Germinal center (tissue), 1 donor: ENCODE measurements around the gene ZNF610.
A peak's percentile ranks its signal among the peaks of the same experiment; 100 is the strongest.
"Not testable (repeated sequence)": the region's sequence is repeated elsewhere in the genome, so short reads cannot be mapped to it uniquely, and the experiment has no call there.

Experiments
- DNase-seq: peaks from one replicate; pipeline ENCODE4 v3.0.0; 2012; ENCODE audit warnings: mixed read lengths, low spot score

ZNF610 gene

DNA sequence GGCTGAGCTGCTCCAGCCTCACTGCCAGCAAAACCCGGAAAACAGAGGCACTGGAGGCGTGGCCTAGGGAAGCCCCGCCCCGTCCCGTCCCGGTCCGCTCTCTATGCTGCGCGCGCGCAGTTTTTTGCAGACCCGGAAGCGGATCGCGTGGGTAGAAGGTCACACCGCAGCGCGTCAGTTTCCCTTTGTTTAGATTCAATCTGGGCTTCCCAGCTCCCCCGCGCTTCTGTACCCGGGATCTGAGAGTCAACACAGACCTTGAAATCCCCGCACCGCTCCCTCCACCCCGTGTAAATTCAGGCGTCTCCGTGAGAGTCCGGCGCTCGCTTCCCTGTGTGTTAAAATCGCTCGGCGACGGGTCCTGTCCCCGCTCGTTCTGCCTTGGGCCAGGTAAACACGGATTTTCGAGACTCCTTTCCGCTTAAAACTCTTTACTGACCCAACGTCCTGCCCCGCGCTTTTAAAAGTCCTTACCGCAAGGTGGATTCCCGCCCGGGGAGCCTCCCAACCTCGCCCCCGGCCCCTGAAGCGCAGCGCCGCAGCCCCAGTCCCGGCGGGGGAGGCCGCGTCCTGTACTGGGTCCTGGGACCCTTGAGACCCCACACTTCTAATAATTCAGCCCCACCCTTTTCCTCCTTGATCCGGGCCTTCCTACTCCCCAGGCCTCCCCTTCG, at the start of gene ZNF610:
Gene ZNF610, plus strand, starts transcription at position 127 of the 674 bp plus-strand sequence. CDS start 12,930 bp downstream, outside the sequence.
- peak; percentile 87 for DNase-seq

DNA sequence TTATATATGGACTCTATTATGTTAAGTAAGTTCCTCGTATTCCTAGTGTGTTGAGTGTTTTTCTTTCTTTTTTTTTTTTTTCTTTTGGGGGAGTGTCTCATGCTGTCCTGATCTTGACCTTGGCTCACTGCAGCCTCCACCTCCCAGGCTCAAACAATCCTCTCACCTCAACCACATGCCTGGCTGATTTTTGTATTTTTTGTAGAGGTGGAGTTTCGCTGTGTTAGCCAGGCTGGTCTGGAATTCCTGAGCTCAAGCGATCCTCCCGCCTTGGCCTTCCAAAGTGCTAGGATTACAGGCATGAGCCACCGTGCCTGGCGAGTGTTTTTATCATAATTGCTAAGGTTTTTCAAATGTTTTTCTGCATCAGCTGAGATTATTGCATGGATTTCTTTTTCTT, 49.8 kb upstream of the ZNF610 start:
- no peak for DNase-seq

DNA sequence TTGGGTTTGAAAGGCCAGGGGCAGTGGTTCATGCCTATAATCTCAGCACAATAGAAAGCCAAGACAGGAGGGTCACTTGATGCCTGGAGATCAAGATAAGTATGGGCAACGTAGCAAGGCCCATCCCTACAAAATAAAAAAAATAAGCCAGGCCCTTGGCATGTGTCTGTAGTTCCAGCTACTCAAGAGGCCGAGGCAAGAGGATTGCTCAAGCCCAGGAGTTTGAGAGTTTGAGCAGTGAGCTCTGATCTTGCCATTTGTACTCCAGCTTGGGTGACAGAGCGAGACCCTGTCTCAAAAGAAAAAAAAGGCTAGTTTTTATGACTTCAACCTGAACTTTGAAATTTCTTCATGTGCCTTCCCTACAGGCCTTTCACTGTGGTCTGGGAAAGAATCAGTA, 44.3 kb upstream of the ZNF610 start:
- DNase-seq, result no peak

GRCh38 chr19:52292946-52293345, 43.1 kb upstream of the ZNF610 start:
- DNase-seq, result not testable (repeated sequence)

- DNase-seq, result no peak
Observed at GRCh38 chr19:52296400-52296772, 39.7 kb upstream of the ZNF610 start.

DNA sequence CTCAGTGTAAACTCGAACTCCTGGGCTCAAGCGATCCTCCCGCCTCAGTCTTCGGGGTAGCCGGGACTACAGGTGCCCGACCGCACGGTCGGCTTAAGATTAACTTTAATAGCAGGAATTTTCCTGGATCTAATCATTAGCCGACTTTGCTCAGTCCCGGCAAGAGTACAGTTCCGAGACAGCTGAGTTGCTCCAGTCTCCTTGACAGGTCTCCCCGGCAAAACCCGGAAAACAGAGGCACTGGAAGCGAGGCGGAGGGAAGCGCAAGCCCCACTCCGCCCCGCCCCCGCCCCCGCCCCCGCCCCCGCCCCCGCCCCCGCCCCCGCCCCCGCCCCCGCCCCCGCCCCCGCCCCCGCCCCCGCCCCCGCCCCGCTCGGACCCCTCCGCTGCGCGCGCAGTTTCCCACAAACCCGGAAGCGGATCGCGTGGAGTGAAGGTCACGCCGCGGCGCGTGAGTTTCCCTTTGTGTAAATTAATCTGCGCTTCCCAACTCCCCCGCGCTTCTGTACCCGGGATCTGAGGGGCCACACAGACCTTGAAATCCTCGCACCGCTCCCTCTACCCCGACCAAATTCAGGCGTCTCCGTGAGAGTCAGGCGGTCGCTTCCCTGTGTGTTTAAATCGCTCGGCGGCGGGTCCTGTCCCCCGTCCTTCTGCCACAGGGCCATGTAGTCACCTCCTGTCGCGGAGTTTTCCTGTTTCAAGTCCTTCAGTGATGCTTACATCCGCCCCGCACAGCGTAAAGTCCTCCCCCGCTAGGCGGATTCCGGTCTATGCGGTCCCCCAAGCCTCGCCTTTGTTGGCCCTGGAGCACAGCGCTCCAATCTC, 39.1 kb upstream of the ZNF610 start, which contains the start of gene ZNF480:
Gene ZNF480, plus strand, starts transcription at position 397 of the 828 bp plus-strand sequence. CDS start 3,244 bp downstream, outside the sequence.
- DNase-seq, result peak; percentile 86

- no peak for DNase-seq
Observed at GRCh38 chr19:52297601-52298364, 38.3 kb upstream of the ZNF610 start.

- no peak for DNase-seq
Observed at GRCh38 chr19:52307275-52307674, 28.8 kb upstream of the ZNF610 start.

DNA sequence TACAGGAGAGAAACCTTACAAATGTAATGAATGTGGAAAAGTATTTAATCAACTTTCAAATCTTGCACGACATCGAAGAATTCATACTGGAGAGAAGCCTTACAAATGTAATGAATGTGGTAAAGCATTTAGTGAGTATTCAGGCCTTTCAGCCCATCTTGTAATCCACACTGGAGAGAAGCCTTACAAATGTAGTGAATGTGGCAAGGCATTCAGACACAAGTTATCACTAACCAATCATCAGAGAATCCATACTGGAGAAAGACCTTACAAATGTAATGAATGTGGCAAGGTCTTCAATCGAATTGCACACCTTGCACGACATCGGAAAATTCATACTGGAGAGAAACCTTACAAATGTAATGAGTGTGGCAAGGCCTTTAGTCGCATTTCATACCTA, 13.6 kb upstream of the ZNF610 start:
- no peak for DNase-seq

- DNase-seq, result no peak
Observed at GRCh38 chr19:52331757-52332156, 4.3 kb upstream of the ZNF610 start.

GRCh38 chr19:52335768-52336116, 301 bp upstream of the ZNF610 start:
- no peak for DNase-seq

- no peak for DNase-seq
Observed at GRCh38 chr19:52336791-52337381, 843 bp downstream of the ZNF610 start.

GRCh38 chr19:52339022-52339421, 3.0 kb downstream of the ZNF610 start:
- DNase-seq, result not testable (repeated sequence)

- DNase-seq, result peak; percentile 53
Observed at GRCh38 chr19:52343548-52343947, 7.5 kb downstream of the ZNF610 start.

GRCh38 chr19:52345162-52345561, 9.1 kb downstream of the ZNF610 start:
- no peak for DNase-seq

DNA sequence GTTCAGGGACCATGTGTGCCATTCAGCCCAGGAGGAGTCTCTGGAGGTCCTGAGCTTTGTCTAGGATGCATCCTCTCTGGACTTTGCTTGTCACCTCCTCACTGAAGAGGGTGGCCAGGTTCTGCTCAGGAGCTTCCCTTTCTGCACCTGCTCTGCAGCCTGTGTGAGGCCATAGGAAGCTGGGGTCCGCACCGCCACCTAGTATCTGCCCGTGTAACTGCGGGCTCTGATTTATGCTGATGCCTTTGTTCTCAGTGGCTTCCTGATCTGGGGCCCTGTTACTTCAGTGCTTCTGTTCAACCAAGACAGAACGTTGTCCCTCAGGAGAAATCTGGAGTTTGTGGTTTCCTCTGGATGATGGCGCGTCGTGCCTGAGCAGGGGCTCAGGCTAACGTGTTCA, 15.5 kb downstream of the ZNF610 start:
- peak; percentile 16 for DNase-seq

- DNase-seq, result no peak
Observed at GRCh38 chr19:52366414-52366824, 30.4 kb downstream of the ZNF610 start.

DNA sequence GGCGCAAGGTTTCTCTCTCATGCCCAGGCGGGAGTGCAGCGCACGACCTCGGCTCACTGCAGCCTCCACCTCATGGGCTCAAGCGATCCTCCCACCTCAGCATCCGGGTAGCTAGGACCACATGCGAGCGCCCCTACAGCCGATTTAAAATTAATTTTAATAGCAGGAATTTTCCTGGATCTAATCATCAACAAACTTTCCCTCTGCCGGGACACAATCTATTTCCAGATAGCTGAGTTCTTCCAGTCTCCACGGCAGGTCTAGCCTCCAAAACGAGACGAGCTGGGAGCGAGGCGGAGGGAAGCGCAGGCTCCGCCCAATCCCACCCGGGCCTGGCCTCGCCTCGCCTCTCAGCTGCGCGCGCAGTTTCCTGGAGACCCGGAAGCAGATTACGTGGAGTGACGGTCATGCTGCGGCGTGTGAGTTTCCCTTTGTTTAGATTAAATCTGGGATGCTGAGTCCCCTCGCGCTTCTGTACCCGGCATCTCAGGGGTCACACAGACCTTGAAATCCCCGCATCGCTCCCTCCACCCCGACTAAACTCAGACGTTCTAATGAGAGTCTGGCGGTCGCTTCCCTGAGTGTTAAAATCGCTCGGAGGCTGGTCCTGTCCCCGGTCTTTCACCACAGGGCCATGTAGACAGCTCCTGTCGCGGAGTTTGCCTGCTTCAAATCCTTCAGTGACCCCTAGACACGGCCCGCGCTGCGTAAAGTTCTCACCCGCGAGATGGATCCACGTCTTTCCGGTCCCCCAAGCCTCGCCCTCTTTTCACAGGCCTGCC, 33.7 kb downstream of the ZNF610 start, which contains the start of gene ZNF880:
Gene ZNF880, plus strand, starts transcription at position 365 of the 782 bp plus-strand sequence. Its CDS starts 43 bp downstream, at position 408.
- peak; percentile 88 for DNase-seq

GRCh38 chr19:52370341-52370710, 34.3 kb downstream of the ZNF610 start:
- DNase-seq, result no peak

- no peak for DNase-seq
Observed at GRCh38 chr19:52391135-52391534, 55.1 kb downstream of the ZNF610 start.
